Measurements from ENCODE around the gene CACNG5.

CACNG5 gene

DNA sequence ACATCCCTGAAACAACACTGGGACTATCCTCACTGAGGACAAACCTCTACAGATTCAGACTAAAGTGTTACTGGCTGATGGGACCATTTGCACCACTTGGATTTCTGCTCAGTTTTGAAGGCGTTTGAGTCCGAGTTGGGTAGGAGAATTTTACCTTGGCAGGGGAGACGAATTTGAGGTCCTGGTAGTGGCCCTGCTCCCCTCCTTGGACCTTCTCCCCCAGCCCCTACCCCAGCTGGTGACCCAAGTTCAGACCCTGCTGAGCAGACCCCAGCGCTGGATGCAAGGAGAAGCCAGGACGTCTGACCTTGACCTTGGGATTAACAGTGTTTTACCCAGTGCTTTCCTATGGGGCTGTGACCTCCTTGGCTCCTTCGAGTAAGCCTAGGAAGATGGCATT is 13.6 kb downstream of the CACNG5 start:
- in situ Hi-C loops (cut with MboI; ENCODE audit: low sequenced_read_pairs): no loop called here

DNA sequence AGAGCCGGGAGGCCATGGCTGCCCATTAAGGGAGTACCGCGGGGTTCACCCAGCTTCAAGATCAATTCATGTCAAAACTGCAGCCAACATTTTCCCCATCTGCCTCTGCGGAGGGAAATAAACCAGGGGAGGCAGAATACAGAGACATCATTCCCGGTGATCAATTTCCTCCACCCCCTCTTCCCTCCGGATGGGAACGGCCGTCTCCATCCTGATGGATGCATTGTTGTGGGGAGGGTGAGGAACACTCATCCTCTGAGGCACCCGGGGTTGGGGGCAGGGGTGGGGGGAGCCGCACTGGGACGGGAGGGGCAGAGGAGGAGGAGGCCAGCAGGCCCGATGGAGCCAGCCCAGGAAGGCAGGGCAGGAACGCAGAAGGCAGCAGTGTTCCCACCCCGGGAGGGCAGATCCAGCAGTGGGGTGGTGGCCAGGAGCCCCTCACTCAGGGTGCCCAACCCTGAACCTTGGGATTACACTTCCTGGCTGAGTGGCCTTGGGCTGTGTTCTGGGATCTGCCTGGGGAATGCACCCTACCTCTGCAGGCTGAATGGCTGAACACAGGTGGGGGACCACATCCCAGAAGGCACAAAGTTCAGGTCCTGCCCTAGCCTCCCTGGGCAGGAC is 14.2 kb downstream of the CACNG5 start:
- in situ Hi-C loops (cut with MboI; ENCODE audit: low sequenced_read_pairs): no loop called here

- in situ Hi-C loops (cut with MboI; ENCODE audit: low sequenced_read_pairs): no loop called here
Observed at GRCh38 chr17:66849851-66850580, 15.1 kb downstream of the CACNG5 start.

GRCh38 chr17:66850692-66851091 is 15.8 kb downstream of the CACNG5 start:
- in situ Hi-C loops (cut with MboI; ENCODE audit: low sequenced_read_pairs): no loop called here

DNA sequence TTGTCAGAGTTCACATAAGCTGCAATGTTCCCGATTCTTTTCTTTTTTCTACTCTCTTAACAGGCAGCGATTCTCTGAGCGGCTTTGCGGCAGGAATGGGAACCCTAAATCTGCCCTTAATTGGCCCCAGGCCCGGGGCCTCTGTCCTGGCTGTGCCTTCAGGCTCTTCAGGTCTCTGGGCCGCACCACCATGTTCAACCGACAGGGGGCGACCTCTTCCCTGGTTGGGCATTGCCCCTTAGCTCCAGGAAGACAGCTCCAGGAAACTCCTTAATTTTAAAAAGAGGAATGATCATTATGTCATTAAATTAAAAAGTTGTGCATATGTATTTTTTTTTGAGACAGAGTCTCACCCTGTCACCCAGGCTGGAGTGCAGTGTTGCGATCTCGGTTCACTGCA is 20.3 kb downstream of the CACNG5 start:
- in situ Hi-C loops (cut with MboI; ENCODE audit: low sequenced_read_pairs): no loop called here

DNA sequence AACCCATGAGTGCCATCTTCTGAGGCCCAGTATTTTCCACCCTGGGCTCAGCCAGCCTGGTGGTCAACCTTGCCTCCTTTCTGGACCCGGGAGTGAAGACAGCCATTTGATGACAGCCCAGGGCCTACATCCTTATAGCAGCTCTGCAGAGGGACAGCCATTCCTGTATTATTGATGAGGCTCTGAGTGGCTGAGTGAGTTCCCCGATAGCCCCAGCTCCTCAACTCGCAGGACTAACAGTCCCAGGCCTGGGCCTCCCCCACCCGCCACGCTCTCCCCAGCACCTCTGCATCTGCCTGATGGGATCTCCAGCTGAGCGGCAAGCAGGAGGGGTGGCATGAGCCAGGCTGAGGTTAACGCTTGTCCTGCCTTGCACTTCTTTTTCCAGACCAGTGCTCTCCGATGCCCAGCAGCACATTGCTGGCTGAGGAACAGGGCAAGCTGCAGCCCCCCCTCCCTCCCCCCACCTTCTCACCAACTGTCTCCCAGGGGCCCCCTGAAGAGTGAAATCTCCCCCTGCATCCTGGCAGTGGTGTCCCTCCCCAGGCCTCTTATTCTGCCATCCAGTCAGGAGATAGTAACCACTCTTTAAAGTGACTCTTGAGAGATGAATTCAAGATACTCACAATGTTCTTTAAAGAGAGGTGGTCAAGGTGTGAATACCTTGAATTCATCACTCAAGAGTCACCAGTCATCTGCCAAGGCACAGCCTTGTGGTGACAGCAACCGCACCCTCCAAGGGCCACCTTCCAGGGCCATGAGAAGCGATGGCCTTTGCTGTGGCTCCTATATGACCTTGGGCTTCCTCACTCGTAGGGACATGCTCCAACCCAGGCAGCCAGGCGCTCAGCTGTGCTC is 23.5 kb downstream of the CACNG5 start:
- in situ Hi-C loops (cut with MboI; ENCODE audit: low sequenced_read_pairs): no loop called here

GRCh38 chr17:66859353-66859752 is 24.4 kb downstream of the CACNG5 start:
- in situ Hi-C loops (cut with MboI; ENCODE audit: low sequenced_read_pairs): no loop called here

- in situ Hi-C loops (cut with MboI; ENCODE audit: low sequenced_read_pairs): no loop called here
Observed at GRCh38 chr17:66860204-66860603, 25.3 kb downstream of the CACNG5 start.

DNA sequence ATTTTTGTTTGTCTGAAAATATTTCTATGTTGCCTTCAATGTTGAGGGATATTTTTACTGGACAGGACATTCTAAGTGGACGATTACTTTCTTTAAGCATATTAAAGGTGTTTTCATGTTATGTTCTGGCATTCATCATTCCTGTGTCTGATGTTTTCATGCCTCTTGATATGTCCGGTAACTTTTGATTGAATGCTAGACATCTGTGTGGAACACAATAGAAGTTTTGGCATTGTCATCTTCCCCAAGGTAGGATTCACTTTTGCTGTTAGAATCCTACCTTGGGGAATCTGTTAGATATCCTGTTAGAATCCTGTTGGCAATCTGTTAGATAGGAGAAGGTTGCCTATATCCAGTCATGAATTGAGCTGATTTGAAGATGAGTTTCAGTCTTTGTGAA is 28.9 kb downstream of the CACNG5 start:
- in situ Hi-C loops (cut with MboI; ENCODE audit: low sequenced_read_pairs): no loop called here

DNA sequence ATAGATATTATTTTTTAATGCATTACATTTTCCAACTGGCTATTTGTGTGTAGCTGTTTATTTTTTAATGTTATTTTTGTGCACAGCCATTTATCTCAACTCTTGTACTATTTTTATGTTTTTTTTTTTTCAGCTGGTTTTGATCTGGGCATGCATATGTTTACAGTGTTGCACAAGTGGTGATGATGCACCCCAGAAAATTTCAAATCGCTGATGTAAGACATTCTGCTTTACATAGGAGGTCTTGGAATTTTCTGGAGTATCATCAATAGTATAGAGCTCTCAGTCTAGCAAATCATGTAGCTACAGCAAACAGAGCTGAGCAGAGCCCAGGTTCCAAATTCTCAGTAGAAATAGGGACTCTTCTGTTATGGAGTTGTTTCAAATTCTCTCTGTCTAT is 30.2 kb downstream of the CACNG5 start:
- in situ Hi-C loops (cut with MboI; ENCODE audit: low sequenced_read_pairs): no loop called here

GRCh38 chr17:66873962-66874361 is 39.0 kb downstream of the CACNG5 start:
- in situ Hi-C loops (cut with MboI; ENCODE audit: low sequenced_read_pairs): no loop called here

DNA sequence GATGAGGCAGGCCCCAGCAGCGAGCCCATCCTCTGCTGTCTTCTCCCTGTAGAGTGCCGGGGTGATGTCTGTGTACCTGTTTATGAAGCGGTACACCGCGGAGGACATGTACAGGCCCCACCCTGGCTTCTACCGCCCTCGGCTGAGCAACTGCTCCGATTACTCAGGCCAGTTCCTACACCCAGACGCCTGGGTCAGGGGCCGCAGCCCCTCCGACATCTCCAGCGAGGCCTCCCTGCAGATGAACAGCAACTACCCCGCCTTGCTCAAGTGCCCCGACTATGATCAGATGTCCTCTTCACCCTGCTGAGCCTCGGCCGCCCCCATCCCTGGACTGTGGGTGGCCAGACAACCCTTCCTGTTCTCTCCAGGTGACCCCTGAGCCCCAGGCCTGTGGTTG is 50.0 kb downstream of the CACNG5 start:
- in situ Hi-C loops (cut with MboI; ENCODE audit: low sequenced_read_pairs): no loop called here

- in situ Hi-C loops (cut with MboI; ENCODE audit: low sequenced_read_pairs): no loop called here
Observed at GRCh38 chr17:66885417-66885816, 50.5 kb downstream of the CACNG5 start.

GRCh38 chr17:66889480-66890230 is 54.7 kb downstream of the CACNG5 start:
- in situ Hi-C loops (cut with MboI; ENCODE audit: low sequenced_read_pairs): no loop called here

- in situ Hi-C loops (cut with MboI; ENCODE audit: low sequenced_read_pairs): no loop called here
Observed at GRCh38 chr17:66892246-66892645, 57.3 kb downstream of the CACNG5 start.

GRCh38 chr17:66893382-66893781 is 58.5 kb downstream of the CACNG5 start:
- in situ Hi-C loops (cut with MboI; ENCODE audit: low sequenced_read_pairs): no loop called here

GRCh38 chr17:66893863-66894262 is 58.9 kb downstream of the CACNG5 start:
- in situ Hi-C loops (cut with MboI; ENCODE audit: low sequenced_read_pairs): no loop called here

GRCh38 chr17:66897141-66897540 is 62.2 kb downstream of the CACNG5 start:
- in situ Hi-C loops (cut with MboI; ENCODE audit: low sequenced_read_pairs): no loop called here

DNA sequence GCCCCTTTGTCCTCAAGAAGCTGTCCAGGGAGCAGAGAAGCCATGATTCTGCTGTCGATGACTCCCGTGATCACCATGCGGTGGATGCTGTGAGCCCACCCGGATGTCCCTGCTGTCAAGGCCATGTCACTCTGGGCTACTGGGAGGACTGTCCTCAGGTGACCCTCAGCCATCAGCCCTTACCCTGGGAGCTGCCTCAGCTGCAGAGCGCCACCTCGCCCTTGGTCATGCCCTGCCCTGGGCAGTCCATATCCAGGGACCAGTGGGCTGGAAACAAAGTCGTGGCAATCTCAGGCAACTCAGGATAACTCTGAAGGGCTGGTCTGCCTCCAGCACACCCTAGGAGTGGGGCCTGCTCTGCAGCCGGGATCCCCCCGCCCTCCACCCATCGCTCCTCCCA is 63.6 kb downstream of the CACNG5 start:
- in situ Hi-C loops (cut with MboI; ENCODE audit: low sequenced_read_pairs): no loop called here

DNA sequence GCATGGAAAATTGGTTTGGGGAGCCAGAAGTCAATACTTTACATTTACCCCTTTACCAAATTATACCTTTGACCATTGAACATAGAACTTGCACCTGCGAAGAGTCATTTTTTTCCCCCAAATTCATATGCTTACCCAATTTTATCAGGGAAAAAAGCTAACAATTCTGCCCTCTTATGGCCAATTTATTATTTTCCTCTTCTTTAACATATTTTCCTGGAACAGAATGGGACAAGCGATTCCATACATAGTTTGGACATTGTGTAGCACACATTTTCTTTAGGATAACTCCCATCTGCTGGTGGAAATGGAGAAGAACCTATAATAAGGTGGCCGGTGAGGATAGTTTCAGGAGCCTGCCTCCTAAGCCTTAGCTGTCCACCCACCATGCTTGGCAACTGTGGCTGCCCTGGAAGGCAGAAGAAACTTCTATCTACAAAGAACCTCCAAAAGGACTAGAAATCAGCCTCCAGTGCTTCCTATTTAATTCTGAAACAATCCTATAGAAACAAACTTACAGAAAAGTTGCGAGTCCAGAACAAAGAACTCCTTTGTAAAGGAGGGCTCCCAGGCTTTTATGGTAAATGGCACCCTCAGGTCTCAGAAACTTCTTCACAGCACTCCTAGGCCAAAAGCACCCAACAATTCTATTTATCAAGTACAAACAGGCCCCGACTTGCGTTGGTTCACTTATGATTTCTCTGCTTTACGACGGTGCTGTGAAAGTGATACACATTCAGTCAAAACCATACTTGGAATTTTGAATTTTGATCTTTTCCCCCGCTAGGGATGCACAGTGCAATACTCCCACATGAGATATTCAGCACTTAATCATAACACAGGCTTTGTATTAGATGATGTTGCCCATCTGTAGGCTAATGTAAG is 65.5 kb downstream of the CACNG5 start:
- in situ Hi-C loops (cut with MboI; ENCODE audit: low sequenced_read_pairs): loop anchor here (25.0 kb wide), 1 partner anchor 688 kb away; no protein-coding TSS in a partner anchor

Data from HL-60/S4 treated with phorbol 12-myristate 13-acetate at 8.2 ng/mL for 4 days and 3 days (cell line).